Measurements from ENCODE around the gene INHBA.

Gene INHBA

DNA sequence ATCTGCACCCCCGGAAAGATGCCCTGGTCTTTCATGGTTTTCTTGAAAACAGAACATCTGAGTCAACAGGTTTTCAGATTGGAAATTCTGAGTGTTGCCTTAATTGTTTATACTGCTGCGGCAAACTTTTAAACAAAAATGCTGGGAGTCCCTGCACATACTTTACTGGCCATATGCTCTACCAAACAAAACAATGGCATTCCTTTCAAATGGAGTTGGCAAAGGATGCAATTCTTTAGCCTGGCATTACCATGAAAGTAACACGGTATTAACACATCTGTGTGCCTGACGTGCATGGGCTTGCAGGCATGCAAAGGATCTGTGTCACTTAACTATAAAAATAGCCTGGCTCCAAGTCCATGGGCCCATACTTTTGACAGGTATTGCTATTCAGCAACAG lies 4.2 kb downstream of the INHBA start:
- H3K27me3 ChIP-seq (ENCODE audit: control insufficient read depth in 1 of 2, insufficient read depth in 2 of 2, low read length in 2 of 2), result no peaks in the 10 kb centered on the region
- H3K4me1 ChIP-seq (ENCODE audit: control insufficient read depth, insufficient read depth, low read length), result peaks cover 31% of the 10 kb centered on the region
- H3K9ac ChIP-seq (ENCODE audit: low read length in 2 of 2), result peak overlapping the region; percentile 72 to 73
- H3K9me3 ChIP-seq (ENCODE audit: control insufficient read depth in 2 of 2, low read length in 2 of 2), result no peaks in the 10 kb centered on the region
- peak overlapping the region; percentile 71 to 81 for H3K4me3 ChIP-seq (ENCODE audit: low read length in 2 of 2)
- no peaks in the 10 kb centered on the region for H3K36me3 ChIP-seq (ENCODE audit: control insufficient read depth in 2 of 2, insufficient read depth in 2 of 2, low read length in 2 of 2)
- H3K27ac ChIP-seq (ENCODE audit: low read length), result peak overlapping the region; percentile 71

GRCh38 chr7:41698114-41698513 lies 4.8 kb downstream of the INHBA start:
- Histone ChIP-seq H3K9ac (ENCODE audit: low read length in 2 of 2) (no peak overlapping the region), H3K4me3 (ENCODE audit: low read length in 2 of 2) (peak overlapping the region in 1 of 2 donors; percentile 81), H3K27ac (ENCODE audit: low read length) (no peak overlapping the region), H3K27me3 (ENCODE audit: control insufficient read depth in 1 of 2, insufficient read depth in 2 of 2, low read length in 2 of 2) (no peaks in the 10 kb centered on the region), H3K36me3 (ENCODE audit: control insufficient read depth in 2 of 2, insufficient read depth in 2 of 2, low read length in 2 of 2) (no peaks in the 10 kb centered on the region), H3K9me3 (ENCODE audit: control insufficient read depth in 2 of 2, low read length in 2 of 2) (no peaks in the 10 kb centered on the region), H3K4me1 (ENCODE audit: control insufficient read depth, insufficient read depth, low read length) (peaks cover 34% of the 10 kb centered on the region)

- no peaks in the 10 kb centered on the region for H3K9me3 ChIP-seq (ENCODE audit: control insufficient read depth in 2 of 2, low read length in 2 of 2)
- H3K27ac ChIP-seq (ENCODE audit: low read length), result peak overlapping the region; percentile 60
- peak overlapping the region; percentile 12 to 48 for H3K9ac ChIP-seq (ENCODE audit: low read length in 2 of 2)
- peak overlapping the region; percentile 63 to 73 for H3K4me3 ChIP-seq (ENCODE audit: low read length in 2 of 2)
- H3K27me3 ChIP-seq (ENCODE audit: control insufficient read depth in 1 of 2, insufficient read depth in 2 of 2, low read length in 2 of 2), result no peaks in the 10 kb centered on the region
- H3K36me3 ChIP-seq (ENCODE audit: control insufficient read depth in 2 of 2, insufficient read depth in 2 of 2, low read length in 2 of 2), result no peaks in the 10 kb centered on the region
- H3K4me1 ChIP-seq (ENCODE audit: control insufficient read depth, insufficient read depth, low read length), result peaks cover 41% of the 10 kb centered on the region
These were observed 6.5 kb downstream of the INHBA start for GRCh38 chr7:41696323-41696916.

DNA sequence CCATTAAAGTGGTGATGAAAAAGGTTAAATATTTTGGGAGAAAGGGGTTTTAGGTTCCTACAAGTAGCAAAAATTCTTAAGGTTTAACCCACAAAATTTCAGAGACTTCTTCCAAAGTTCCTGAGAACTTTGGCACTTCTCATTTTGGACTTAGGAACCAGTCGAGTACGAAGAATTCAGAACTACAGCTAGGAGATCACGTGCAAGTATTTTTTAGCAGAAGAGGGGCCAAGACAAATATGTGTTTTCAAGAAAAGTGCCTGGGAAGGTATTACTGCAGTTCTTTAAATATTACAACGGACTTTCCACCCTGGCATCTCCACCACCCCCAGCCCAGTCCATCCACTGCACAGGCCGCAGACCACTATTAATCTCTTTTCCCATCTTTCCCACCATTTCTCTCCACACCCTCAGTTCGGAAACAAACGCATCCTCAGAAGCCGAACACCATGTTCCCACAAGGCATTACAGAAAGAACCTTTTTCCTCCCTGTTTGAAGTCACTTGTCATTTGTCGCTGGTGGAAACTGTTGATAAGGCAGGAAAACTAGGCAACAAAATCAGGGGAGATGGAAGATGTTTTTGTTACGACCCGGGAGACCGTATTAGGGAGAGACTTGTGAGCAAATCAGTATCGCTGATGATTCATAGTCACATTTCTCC lies 7.1 kb downstream of the INHBA start:
- Histone ChIP-seq H3K4me1 (ENCODE audit: control insufficient read depth, insufficient read depth, low read length) (peaks cover 38% of the 10 kb centered on the region), H3K4me3 (ENCODE audit: low read length in 2 of 2) (peak overlapping the region; percentile 63 to 73), H3K9me3 (ENCODE audit: control insufficient read depth in 2 of 2, low read length in 2 of 2) (no peaks in the 10 kb centered on the region), H3K27me3 (ENCODE audit: control insufficient read depth in 1 of 2, insufficient read depth in 2 of 2, low read length in 2 of 2) (no peaks in the 10 kb centered on the region), H3K36me3 (ENCODE audit: control insufficient read depth in 2 of 2, insufficient read depth in 2 of 2, low read length in 2 of 2) (no peaks in the 10 kb centered on the region), H3K9ac (ENCODE audit: low read length in 2 of 2) (peak overlapping the region; percentile 16 to 48), H3K27ac (ENCODE audit: low read length) (peak overlapping the region; percentile 60)

DNA sequence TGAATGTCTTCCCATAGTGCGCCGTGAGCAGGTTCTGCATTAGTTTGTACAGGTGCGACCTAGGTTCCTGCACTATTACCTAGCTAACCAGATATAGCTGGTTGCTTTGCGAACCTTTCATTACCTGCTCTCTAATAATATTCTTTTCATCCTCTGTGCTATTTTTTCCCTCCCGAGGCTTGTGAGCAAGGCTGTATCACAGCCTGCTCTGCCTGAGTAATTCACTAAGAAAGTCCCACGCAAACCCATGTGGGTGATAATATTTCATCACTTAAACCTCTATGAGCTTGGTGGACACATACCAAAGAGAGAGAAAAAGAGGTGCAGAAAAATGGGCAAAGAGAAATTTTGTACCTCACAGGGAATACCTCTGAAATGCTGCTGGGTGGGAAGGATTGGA lies 8.4 kb downstream of the INHBA start:
- Histone ChIP-seq H3K36me3 (ENCODE audit: control insufficient read depth in 2 of 2, insufficient read depth in 2 of 2, low read length in 2 of 2) (peaks cover 0 to 7% of the 10 kb centered on the region in 2 donors), H3K9me3 (ENCODE audit: control insufficient read depth in 2 of 2, low read length in 2 of 2) (no peaks in the 10 kb centered on the region), H3K27me3 (ENCODE audit: control insufficient read depth in 1 of 2, insufficient read depth in 2 of 2, low read length in 2 of 2) (no peaks in the 10 kb centered on the region), H3K4me3 (ENCODE audit: low read length in 2 of 2) (no peak overlapping the region), H3K4me1 (ENCODE audit: control insufficient read depth, insufficient read depth, low read length) (peaks cover 32% of the 10 kb centered on the region), H3K9ac (ENCODE audit: low read length in 2 of 2) (no peak overlapping the region), H3K27ac (ENCODE audit: low read length) (no peak overlapping the region)

DNA sequence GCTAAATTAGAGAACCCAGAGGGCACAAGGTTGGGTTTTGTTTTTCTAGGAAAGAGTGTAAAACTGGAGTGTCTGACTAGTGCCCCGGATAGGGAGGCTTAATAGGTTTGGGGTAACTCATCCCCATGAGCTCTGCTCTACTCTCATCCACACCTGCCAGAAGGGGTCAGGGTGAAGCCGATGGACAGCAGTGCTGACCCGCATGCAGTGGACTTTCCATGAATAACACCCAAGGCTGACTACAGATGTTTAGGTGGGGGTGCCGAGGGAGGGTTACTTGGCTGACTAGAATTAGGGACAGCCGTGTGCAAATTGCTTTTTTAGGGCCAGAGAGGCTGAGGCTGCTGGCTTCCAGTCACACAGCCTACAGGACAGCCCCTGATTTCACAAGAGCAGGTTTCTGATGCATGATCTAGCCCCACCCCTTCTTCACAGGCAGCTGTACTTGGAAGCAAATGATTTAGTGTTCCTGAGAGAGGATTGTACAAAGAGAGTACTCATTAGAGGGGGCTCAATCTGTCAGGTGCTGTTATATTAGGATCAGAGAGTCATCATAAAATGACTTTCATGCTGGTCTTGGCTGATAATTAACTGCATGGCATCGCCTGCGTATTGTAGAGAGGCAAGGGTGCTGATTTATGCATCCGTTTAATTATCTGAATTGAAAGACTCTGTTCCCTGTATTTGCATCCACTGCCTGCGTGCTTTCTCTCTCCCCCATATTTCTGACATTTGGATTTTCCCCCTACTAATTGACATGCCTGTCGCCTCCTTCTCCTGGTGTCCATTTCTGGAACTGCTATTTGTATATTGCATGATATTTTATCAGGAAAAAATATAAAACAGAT lies 9.5 kb downstream of the INHBA start:
- Histone ChIP-seq H3K27me3 (ENCODE audit: control insufficient read depth in 1 of 2, insufficient read depth in 2 of 2, low read length in 2 of 2) (no peaks in the 10 kb centered on the region), H3K27ac (ENCODE audit: low read length) (peak overlapping the region; percentile 37), H3K9ac (ENCODE audit: low read length in 2 of 2) (no peak overlapping the region), H3K4me1 (ENCODE audit: control insufficient read depth, insufficient read depth, low read length) (peaks cover 27% of the 10 kb centered on the region), H3K9me3 (ENCODE audit: control insufficient read depth in 2 of 2, low read length in 2 of 2) (no peaks in the 10 kb centered on the region), H3K36me3 (ENCODE audit: control insufficient read depth in 2 of 2, insufficient read depth in 2 of 2, low read length in 2 of 2) (peaks cover 0 to 8% of the 10 kb centered on the region in 2 donors), H3K4me3 (ENCODE audit: low read length in 2 of 2) (peak overlapping the region in 1 of 2 donors; percentile 9)

DNA sequence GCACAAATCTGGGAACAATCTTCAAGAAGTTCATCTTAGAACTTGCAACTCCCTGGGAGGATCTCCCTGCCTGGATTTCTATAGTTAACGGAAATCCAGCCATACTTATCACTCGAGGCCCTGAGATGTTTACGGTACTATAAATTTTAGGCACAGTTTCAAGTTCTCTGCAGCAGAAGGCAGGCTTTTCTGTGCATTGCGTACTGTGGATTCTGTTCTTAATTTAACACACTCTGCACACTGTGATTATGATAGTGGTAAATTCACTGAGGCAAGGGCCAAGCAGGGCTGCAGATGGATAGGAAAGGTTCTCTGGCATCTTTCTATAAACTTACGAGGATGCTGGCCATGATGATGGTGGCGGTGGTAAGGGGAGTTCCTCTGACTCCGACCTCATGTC lies 10.6 kb downstream of the INHBA start:
- peak overlapping the region in 1 of 2 donors; percentile 44 for H3K4me3 ChIP-seq (ENCODE audit: low read length in 2 of 2)
- no peak overlapping the region for H3K9ac ChIP-seq (ENCODE audit: low read length in 2 of 2)
- H3K9me3 ChIP-seq (ENCODE audit: control insufficient read depth in 2 of 2, low read length in 2 of 2), result no peaks in the 10 kb centered on the region
- H3K4me1 ChIP-seq (ENCODE audit: control insufficient read depth, insufficient read depth, low read length), result peaks cover 27% of the 10 kb centered on the region
- H3K27ac ChIP-seq (ENCODE audit: low read length), result peak overlapping the region; percentile 37
- peaks cover 0 to 8% of the 10 kb centered on the region in 2 donors for H3K36me3 ChIP-seq (ENCODE audit: control insufficient read depth in 2 of 2, insufficient read depth in 2 of 2, low read length in 2 of 2)
- H3K27me3 ChIP-seq (ENCODE audit: control insufficient read depth in 1 of 2, insufficient read depth in 2 of 2, low read length in 2 of 2), result no peaks in the 10 kb centered on the region

GRCh38 chr7:41691286-41692190 lies 11.4 kb downstream of the INHBA start:
- H3K4me1 ChIP-seq (ENCODE audit: control insufficient read depth, insufficient read depth, low read length), result peaks cover 27% of the 10 kb centered on the region

GRCh38 chr7:41689815-41690214 lies 13.1 kb downstream of the INHBA start:
- no peak overlapping the region for H3K9ac ChIP-seq (ENCODE audit: low read length in 2 of 2)

More at GRCh38 chr7:41691286-41692190, 11.4 kb downstream of the INHBA start:
- Histone ChIP-seq H3K36me3 (ENCODE audit: control insufficient read depth in 2 of 2, insufficient read depth in 2 of 2, low read length in 2 of 2) (peaks cover 0 to 8% of the 10 kb centered on the region in 2 donors), H3K9ac (ENCODE audit: low read length in 2 of 2) (no peak overlapping the region), H3K27me3 (ENCODE audit: control insufficient read depth in 1 of 2, insufficient read depth in 2 of 2, low read length in 2 of 2) (no peaks in the 10 kb centered on the region), H3K9me3 (ENCODE audit: control insufficient read depth in 2 of 2, low read length in 2 of 2) (no peaks in the 10 kb centered on the region), H3K4me3 (ENCODE audit: low read length in 2 of 2) (no peak overlapping the region), H3K27ac (ENCODE audit: low read length) (peak overlapping the region; percentile 24)

DNA sequence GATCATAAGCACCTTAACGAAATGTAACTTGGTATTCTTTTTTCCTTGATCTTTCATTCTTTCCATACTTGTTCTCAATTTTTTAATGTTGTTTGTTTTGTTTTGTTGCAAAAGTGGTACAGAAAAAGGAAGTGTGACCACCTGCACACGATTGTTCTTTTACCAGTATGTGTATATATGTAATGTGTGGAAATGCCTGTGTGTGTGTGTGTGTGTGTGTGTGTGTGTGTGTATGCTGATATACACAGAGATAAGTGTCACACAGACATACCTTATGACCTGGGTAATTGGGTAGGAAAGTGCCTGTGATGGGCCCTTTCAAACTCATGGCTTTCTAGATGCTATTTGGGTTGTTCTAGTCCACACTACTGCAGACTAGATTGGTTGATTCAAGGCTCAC lies 14.0 kb downstream of the INHBA start:
- Histone ChIP-seq H3K36me3 (ENCODE audit: control insufficient read depth in 2 of 2, insufficient read depth in 2 of 2, low read length in 2 of 2) (peaks cover 0 to 8% of the 10 kb centered on the region in 2 donors), H3K4me3 (ENCODE audit: low read length in 2 of 2) (no peak overlapping the region), H3K9me3 (ENCODE audit: control insufficient read depth in 2 of 2, low read length in 2 of 2) (no peaks in the 10 kb centered on the region), H3K27me3 (ENCODE audit: control insufficient read depth in 1 of 2, insufficient read depth in 2 of 2, low read length in 2 of 2) (no peaks in the 10 kb centered on the region), H3K27ac (ENCODE audit: low read length) (no peak overlapping the region), H3K4me1 (ENCODE audit: control insufficient read depth, insufficient read depth, low read length) (peaks cover 19% of the 10 kb centered on the region), H3K9ac (ENCODE audit: low read length in 2 of 2) (no peak overlapping the region)

More at GRCh38 chr7:41689815-41690214, 13.1 kb downstream of the INHBA start:
- Histone ChIP-seq H3K4me1 (ENCODE audit: control insufficient read depth, insufficient read depth, low read length) (peaks cover 22% of the 10 kb centered on the region), H3K9me3 (ENCODE audit: control insufficient read depth in 2 of 2, low read length in 2 of 2) (no peaks in the 10 kb centered on the region), H3K36me3 (ENCODE audit: control insufficient read depth in 2 of 2, insufficient read depth in 2 of 2, low read length in 2 of 2) (peaks cover 0 to 8% of the 10 kb centered on the region in 2 donors), H3K27ac (ENCODE audit: low read length) (no peak overlapping the region), H3K27me3 (ENCODE audit: control insufficient read depth in 1 of 2, insufficient read depth in 2 of 2, low read length in 2 of 2) (no peaks in the 10 kb centered on the region), H3K4me3 (ENCODE audit: low read length in 2 of 2) (no peak overlapping the region)

Measured in stomach smooth muscle (tissue), 2 donors.